HFFc6 (cell line): Measurements from ENCODE around the gene ARAP1. TPM values are rescaled to one million over a fixed set of nuclear protein-coding genes. Genes with fewer than 3 reads are reported as not detected.

Experiments used
- DNase-seq: peaks from one replicate; pipeline ENCODE4 v3.0.0-alpha.2; 2018
- H3K27ac Mint-ChIP-seq: 2 replicates; pipeline ENCODE4 v1.8.0; 2020; ENCODE audit warnings: mild to moderate bottlenecking, mixed read lengths
- H3K27me3 Mint-ChIP-seq: 2 replicates; pipeline ENCODE4 v1.8.0; 2021; ENCODE audit warnings: mild to moderate bottlenecking, moderate library complexity, mixed read lengths; ENCODE audit not compliant: insufficient read depth
- H3K36me3 Mint-ChIP-seq: 2 replicates; pipeline ENCODE4 v1.8.0; 2021; ENCODE audit warnings: low read depth, mixed read lengths
- H3K4me1 Mint-ChIP-seq: 2 replicates; pipeline ENCODE4 v1.8.0; 2020; ENCODE audit warnings: low read depth, mixed read lengths
- H3K4me3 Mint-ChIP-seq: 2 replicates; pipeline ENCODE4 v1.8.0; 2020; ENCODE audit warnings: mild to moderate bottlenecking, moderate library complexity, mixed read lengths
- H3K9me3 Mint-ChIP-seq: 2 replicates; pipeline ENCODE4 v1.8.0; 2020; ENCODE audit warnings: mild to moderate bottlenecking, mixed read lengths
- CTCF ChIP-seq: fragments of 200-600 bp; sonication (generic); IDR thresholded peaks from 2 replicates; pipeline ENCODE4 v1.5.0; 2021; ENCODE audit warnings: antibody characterized with exemption, mild to moderate bottlenecking
- total RNA-seq, 6 experiments: library from RNA; stranded (reverse); fragmentation: NEBNext Ultra II Directional; extraction: Animal tissue kit (Norgen Biotek cat#: 25700); gene quantifications; 2 replicates in 1 of 6; 3 replicates in 5 of 6; pipeline ENCODE4 v1.2.3, GENCODE V29; 2021

The ARAP1 gene
- total RNA-seq, 6 experiments from 2014 or later: 42.5 to 49.0 (median 46.8) TPM

DNA sequence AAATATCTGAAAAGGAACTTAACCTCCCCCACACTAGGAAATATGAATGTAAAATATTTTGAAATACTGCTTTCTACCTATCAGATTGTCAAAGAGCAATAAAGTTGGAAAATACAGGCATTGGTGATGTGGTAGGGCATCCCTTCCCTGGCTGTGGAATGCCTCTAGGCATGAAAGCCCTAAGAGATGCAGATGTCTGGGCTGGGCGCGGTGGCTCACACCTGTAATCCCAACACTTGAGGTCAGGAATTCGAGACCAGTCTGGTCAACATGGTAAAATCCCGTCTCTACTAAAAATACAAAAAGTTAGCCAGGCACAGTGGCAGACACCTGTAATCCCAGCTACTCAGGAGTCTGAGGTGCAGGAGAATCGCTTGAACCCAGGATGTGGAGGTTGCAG is 22.0 kb downstream of the ARAP1 start:
- peaks cover 21% of the 10 kb centered on the region for H3K36me3 Mint-ChIP-seq
- no peaks in the 10 kb centered on the region for H3K27me3 Mint-ChIP-seq
- H3K4me3 Mint-ChIP-seq: no peak overlapping the region
- TF ChIP-seq CTCF: no peak
- no peak for DNase-seq
- H3K4me1 Mint-ChIP-seq: peaks cover 14% of the 10 kb centered on the region
- H3K9me3 Mint-ChIP-seq: no peaks in the 10 kb centered on the region
- H3K27ac Mint-ChIP-seq: no peak overlapping the region

DNA sequence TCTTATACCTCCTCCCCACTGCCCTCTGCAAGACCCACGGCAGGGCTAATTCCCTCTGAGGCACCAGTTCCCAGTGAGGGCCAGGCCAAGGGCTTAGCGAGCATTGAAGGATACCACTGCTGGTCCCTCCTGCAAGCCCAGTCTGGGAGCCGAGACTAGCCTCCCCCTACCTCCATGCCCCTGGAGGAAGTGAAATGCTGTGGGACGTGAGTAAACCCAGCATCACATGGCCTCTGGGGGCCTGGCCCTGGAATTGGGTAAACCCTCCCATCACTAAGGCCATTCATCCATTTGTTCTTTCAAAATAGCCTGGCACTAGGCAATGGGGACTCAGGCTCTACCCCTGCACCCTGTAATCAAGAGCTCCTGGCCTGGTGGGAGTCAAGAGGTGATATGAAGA is 24.7 kb downstream of the ARAP1 start:
- Mint-ChIP-seq H3K4me1 (peaks cover 25% of the 10 kb centered on the region), H3K9me3 (no peaks in the 10 kb centered on the region), H3K4me3 (no peak overlapping the region), H3K36me3 (peaks cover 21% of the 10 kb centered on the region), H3K27me3 (no peaks in the 10 kb centered on the region), H3K27ac (peak overlapping the region; percentile 2; the same call in 1 of the 2 replicates)
- DNase-seq: no peak
- no peak for TF ChIP-seq CTCF

DNA sequence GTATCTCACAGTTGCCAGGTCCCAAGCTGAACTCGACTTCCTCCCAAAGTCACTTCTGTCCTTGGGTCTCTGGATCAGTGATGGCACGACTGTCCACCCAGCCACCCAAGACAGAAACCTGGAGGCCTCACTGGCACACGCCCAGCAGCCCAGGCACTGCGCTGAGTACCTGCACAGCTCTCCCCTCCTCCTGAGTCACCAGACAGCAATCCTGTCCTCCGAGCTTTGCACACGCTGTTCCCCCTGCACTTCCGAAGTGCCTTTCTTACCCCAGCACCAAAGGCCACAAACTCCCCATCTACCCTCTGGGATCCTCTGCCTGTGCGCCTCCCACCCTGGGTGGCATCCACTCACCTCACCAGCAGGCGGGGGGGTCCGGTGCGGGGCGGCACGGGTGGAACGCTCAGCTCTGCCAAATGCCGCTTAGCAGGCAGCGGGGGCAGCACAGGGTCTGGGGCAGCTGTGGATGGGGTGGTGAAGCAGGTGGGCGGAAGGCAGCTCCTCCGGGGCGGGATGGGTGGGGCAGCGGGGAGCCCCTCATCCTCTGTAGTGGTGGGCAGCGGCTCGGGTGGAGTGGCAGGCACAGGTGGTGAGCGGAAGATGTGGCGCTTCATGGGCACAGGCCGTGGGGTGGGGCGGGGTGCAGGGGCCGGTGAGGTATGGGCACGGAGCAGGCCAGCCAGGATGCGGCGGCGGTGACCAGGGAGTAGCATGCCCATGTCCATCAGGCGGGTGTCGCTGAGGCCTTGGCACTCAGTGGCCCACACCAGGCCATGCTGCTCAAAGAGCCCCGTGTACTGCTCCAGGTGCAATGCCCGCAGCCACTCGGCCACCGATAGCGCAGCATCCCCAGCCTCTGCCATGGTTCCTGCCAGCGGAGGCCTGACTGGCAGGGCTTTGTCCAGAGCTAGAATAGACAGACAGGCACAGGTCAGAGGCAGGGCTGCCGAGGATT is 25.7 kb downstream of the ARAP1 start:
- Mint-ChIP-seq H3K4me1 (peaks cover 35% of the 10 kb centered on the region), H3K27me3 (no peaks in the 10 kb centered on the region), H3K27ac (no peak overlapping the region), H3K9me3 (no peaks in the 10 kb centered on the region), H3K36me3 (peaks cover 17% of the 10 kb centered on the region), H3K4me3 (no peak overlapping the region)
- no peak for DNase-seq
- no peak for TF ChIP-seq CTCF

DNA sequence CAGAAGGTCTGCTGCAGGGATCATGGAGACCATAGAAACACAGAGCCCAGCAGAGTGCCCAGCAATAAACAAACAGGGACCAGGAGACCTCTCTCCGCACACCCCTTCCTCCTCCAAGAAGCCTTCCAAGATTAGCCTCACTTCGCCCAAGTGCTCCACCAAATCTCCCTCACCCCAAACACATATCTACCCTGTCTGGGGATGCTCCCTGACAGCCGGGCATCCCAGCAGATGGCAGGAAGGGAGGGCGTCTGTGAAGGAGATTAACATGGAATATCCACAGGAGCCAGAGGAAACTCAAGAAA is 26.5 kb downstream of the ARAP1 start:
- peak overlapping the region; percentile 37 for H3K27ac Mint-ChIP-seq
- H3K4me1 Mint-ChIP-seq: peaks cover 44% of the 10 kb centered on the region
- H3K36me3 Mint-ChIP-seq: peaks cover 8% of the 10 kb centered on the region; the same call in 1 of the 2 replicates
- no peak for TF ChIP-seq CTCF
- H3K9me3 Mint-ChIP-seq: no peaks in the 10 kb centered on the region
- no peak for DNase-seq
- no peaks in the 10 kb centered on the region for H3K27me3 Mint-ChIP-seq
- H3K4me3 Mint-ChIP-seq: no peak overlapping the region

DNA sequence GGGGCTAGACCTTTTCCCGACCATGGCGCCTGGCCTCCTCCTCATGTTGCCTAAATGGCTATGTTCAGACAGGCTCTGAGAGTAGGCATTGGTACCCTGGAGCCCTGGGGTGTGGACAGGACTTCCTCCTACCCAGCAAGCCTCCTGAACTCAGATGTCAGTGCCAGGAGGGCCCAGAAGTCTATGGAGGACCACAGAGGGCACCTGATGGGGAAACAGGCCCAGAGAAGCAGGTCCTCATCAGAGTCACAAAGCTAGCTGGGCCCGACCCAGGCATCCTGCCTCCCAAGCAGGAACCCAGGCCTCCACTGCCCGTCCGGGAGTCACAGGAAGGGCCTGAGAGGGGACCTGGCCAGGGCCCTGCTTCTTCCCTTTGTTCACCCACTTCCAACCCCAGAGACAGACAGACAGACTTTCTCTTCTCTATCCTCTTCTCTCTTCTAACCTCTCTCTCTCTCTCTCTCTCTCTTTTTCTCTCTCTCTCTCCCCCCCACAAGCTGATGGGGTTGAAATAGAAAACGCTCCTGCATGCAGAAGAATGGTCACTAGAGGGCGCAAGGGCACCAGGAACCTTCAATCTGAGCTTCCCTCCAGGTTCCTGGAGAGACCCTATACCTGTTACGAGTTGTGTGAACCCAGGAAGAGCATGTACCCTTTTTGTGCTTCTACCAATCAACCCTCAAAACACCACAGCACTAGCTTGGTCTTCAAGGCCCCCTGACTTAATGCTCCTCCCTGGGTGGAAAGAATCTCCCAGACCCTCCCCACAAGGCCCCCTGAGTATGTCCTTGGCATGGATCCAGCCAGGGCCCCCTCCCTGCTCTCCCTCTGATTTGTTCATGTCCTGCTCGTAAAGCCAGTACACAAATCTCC is 27.1 kb downstream of the ARAP1 start:
- TF ChIP-seq CTCF: peak; percentile 93
- DNase-seq: peak; percentile 68
- Mint-ChIP-seq H3K27me3 (no peaks in the 10 kb centered on the region), H3K36me3 (peaks cover 7% of the 10 kb centered on the region; the same call in 1 of the 2 replicates), H3K4me3 (no peak overlapping the region), H3K9me3 (no peaks in the 10 kb centered on the region), H3K4me1 (peaks cover 50% of the 10 kb centered on the region), H3K27ac (peak overlapping the region; percentile 37)
